ENCODE results near the gene ATP5ME.
A peak's percentile ranks its signal among the peaks of the same experiment; 100 is the strongest.
"Not testable (repeated sequence)": the region's sequence is repeated elsewhere in the genome, so short reads cannot be mapped to it uniquely, and the experiment has no call there.

ATP5ME gene, protein sequence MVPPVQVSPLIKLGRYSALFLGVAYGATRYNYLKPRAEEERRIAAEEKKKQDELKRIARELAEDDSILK

DNA sequence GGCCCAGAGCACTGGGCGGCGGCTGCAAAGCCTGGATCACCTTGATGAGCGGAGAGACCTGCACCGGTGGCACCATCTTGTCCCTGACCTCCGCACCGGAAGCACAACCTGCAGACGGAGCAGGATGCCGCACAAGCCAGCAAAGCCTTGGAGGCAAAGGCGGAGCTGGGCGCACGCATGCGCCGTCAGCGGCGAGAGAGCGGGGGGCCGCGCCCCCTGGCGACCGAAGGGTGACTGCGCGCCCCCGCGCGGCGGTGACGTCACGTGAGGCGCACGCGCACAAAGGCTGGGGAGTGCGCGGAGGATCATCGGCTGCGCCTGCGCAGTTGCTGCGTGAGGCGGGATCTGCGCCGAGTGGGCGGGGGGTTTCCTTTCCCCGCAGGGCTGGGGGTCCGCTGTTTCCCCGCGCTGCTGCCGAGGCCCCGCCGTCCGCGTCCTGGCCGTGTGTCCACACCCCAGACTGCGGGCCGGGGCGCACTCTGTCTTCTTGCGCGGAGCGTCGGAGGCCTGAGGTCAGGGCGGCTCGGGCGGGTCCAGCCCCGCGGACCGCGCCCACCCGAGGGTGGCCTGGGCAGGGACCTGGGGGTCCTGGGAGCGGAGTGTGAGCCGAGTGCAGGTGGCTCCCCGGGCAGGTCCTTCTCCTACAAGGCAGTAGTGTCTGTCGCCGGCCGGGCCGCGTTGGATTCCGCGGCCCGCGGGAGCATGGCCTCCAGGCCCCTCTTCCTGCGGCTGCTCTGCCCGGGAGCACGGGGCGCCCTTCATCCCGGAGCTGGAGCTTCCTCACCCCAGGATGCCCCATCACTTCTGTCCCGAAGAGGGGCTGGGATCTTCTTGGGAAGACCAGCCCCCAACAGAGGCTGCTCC, at the start of gene ATP5ME, which contains the start of gene MYL5:
Gene ATP5ME, minus strand, starts transcription at position 105 of the 864 bp plus-strand sequence. Its CDS starts 29 bp downstream, at position 76.
Gene MYL5, plus strand, starts transcription at position 371 of the 864 bp plus-strand sequence. CDS start 3,485 bp downstream, outside the sequence.
- peak; percentile 96 to 97 for DNase-seq

DNA sequence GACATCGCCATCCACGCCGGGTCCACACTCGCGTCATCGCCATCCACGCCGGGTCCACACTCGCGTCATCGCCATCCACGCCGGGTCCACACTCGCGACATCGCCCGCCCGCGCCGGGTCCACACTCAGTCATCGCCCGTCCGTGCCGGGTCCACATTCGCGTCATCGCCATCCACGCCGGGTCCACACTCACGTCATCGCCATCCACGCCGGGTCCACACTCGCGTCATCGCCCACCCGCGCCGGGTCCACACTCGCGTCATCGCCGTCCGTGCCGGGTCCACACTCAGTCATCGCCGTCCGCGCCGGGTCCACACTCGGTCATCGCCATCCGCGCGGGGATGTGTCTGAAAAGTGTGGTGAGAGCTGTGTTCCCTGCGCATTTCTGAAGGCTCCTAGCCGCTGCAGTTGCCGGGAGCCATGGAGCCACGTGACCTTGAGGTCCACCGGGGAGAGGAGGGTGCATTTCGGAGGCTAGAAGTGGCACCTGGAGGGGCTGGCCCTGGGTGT, 48.8 kb upstream of the ATP5ME start:
- no peak for DNase-seq

DNA sequence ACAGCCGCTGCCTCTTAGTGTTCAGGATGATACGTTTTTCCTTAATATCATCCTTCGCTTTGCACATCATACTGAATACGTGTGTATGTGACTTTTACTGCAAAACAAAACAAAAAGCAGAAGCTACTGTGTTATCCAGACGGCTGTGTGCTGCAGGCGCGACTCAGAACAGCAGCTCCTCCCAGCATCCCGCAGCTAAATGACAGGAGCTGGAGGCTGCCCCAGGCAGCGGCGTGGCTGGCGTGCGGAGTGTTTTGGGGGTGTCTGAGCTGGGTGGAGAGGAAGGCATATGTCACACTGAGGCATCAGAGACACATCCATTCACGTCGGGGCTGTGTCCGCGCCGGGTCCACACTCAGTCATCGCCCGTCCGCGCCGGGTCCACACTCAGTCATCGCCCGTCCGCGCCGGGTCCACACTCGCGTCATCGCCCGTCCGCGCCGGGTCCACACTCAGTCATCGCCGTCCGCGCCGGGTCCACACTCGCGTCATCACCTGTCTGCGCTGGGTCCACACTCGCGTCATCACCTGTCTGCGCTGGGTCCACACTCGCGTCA, 48.2 kb upstream of the ATP5ME start:
- DNase-seq, result no peak

DNA sequence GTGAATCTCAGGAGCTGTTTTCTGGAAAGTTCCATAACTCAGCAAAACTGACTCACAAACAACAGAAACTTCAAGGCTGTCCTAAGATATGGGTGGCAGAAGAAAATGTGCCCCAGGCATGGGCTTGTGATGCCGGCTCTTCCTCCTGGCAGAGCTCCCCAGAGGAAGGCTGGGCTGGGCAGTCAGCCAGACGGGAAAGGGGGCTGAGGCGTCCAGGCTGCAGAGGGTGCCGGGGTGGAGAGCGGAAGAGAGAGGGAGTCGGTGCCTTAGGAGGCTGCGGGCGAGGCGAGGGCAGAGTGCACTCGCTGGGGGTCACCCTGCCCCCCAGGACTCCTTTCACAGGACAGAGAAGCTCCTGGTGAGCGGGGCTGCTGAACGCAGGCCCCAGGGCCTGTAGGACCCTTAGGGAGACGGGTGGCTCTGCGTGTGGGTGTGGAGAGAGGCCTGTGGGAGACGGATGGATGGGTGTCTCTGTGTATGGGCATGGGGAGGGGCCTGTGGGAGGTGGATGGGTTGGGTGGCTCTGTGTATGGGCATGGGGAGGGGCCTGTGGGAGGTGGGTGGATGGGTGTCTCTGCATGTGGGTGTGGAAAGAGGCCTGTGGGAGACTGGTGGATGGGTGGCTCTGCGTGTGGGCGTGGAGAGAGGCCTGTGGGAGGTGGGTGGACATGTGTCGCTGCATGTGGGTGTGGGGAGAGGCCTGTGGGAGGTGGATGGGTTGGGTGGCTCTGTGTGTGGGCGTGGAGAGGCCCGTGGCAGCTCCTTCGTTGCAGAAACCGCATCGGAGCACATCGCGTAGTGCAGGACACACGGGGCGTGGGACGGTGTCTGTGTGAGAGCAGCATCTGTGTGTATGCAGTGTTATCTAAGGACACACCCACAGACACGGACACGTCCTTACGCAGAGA, 47.4 kb upstream of the ATP5ME start:
- no peak for DNase-seq

DNA sequence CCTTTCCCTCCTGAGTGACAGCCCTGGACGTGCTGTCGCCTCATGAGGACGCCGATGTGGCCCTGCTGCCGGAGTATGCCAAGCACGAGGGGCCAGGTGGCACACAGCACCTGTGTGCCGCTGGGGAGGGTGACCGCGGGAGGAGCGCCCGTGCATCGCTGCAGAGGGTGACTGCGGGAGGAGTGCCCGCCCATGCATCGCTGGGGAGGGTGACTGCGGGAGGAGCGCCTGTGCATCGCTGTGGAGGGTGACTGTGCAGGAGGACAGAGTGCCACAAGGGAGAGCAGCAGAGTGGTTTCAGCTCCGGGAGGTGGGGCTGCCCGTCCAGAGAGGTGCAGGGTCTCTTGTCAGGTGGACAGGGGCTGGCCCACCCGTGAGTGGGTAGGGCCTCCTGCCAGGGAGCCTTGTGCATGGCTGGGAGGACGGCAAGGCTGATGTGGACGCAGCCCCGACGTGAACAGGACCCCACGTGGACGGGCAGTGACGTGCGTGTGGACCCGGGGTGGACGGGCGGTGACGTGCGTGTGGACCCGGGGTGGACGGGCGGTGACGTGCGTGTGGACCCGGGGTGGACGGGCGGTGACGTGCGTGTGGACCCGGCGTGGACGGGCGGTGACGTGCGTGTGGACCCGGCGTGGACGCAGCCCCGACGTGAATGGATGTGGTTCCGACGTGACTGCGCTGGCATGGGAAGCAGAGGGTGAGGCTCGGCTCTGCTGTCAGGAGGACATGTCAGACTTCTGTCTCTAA, 46.2 kb upstream of the ATP5ME start:
- no peak for DNase-seq

DNA sequence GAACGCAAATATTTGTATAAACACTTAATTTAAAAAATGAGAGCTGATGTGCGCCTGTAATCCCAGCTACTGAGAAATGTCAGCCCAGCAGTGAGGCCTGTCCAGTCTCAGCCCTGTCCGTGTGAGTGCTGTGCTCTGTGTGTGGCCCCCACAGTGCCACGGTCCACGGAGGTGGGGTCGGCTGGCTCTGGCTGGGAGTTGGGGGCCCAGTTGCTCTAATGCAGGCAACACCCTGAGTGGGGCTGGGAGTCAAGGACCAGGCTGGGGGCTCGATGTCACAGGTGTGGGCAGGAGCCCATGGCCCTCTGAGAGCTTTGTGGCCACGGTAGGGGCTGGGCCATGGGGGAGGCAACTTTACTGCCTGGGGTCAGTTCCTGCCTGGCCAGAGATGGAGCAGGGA, 44.4 kb upstream of the ATP5ME start:
- DNase-seq, result no peak

DNA sequence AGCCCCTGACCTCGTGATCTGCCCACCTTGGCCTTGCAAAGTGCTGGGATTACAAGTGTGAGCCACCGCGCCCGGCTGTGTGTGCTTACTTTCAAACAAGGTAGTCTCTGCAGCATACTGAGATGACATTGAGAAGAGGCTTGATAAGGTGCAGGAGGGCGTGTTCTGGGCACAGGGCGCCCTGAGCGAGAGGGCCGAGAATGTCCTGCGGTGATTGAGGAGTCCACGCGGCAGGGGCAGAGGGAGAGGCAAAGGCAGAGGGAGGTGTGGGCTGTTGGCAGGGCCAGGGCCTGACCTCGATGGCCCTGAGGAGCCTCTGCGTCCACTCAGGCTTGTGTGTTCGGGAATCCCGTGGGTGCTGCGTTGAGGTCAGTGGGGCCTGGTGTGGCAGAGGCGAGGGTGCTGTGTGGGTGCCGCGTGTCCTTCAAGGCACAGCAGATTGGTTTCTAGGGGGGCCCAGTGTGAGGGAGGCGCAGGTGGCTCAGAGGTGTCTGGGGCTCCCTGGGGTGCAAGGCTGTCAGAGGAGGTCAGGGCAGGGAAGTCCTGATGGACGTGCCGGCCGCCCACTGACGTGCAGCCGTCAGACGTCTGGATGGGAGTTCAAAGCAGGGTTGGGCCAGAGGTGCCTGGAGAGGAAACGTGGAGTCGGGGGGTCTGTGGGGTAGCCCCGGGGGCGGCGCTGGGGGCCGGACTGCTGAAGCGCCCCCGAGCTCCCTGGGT, 43.7 kb upstream of the ATP5ME start:
- no peak for DNase-seq

DNA sequence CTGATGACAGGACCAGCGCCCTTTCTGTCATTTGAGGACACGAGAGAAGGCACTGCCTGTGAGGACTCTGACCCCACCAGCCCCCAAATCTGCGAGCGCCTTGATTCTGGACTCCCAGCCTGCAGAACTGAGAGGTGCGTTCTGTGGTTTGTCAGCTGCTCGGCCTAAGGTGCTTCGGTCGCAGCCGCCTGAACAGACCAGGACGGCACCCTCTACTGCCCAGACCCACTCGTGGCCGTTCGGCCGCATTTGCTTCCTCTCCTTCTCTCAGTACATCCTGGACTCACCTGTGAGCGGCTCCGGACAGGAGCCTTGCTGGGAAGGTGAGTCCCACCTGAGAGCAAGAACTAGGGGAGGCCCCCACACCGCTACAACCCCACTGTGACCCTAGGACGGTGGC, 40.0 kb upstream of the ATP5ME start:
- no peak for DNase-seq

DNA sequence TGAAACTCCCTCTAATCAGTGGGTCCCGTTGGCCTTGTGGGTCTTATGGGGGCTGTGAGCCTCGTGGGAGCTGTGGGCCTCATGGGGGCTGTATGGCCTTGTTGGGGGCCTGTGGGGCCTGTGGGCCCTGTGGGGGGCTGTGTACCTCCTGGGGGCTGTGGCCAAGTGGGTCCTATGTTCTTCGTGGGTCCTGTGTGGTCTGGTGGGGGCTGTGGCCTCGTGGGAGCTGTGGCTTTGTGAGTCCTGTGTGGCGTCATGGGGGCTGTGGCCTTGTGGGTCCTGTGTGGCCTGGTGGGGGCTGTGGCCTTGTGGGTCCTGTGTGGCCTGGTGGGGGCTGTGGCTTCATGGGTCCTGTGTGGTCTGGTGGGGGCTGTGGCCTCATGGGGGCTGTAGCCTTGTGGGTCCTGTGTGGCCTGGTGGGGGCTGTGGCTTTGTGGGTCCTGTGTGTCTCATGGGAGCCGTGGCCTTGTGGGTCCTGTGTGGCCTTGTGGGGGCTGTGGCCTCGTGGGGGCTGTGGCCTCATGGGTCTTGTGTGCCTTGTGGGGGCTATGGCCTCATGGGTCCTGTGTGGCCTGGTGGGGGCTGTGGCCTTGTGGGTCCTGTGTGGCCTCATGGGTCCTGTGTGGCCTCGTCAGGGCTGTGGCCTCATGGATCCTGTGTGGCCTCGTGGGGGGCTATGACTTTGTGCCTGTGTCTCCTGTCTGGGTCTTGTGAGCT, 39.0 kb upstream of the ATP5ME start:
- no peak for DNase-seq

DNA sequence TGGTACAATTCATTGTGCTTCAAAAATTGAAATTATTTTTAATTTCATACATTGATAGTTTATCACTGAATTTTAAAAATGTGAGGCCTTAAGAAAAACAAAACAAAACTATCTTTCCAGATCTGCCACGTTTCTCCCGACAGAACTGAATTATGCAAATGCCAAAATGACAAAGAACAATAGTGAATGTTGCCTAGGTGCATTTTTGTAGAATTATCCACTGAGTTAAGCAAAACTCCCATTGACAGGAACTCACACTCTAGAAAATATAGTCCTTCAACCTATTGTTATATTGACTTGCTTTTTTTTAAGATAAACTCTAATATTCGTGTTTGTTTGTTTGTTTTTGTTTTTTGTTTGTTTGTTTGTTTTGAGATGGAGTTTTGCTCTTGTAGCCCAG, 38.0 kb upstream of the ATP5ME start:
- no peak for DNase-seq

DNA sequence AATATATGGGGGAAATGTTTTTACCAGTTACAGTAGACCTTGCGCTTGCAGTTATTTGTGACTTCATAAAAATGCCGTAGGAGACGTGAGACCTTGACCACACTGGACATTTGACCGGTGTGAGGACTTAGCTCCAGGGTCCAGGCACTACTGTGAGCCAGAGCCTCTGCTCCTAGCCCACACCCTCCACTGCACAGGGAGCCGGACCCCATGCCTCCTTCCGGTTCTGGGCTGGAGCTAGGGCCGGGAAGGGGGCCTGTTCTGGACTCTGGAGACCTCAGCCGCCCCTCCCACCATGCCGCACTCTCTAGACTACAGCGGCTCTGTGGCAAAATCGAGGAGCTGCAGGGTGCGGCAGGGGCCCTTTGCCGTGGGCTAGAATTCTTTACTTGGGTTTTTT, 36.8 kb upstream of the ATP5ME start:
- DNase-seq, result no peak

DNA sequence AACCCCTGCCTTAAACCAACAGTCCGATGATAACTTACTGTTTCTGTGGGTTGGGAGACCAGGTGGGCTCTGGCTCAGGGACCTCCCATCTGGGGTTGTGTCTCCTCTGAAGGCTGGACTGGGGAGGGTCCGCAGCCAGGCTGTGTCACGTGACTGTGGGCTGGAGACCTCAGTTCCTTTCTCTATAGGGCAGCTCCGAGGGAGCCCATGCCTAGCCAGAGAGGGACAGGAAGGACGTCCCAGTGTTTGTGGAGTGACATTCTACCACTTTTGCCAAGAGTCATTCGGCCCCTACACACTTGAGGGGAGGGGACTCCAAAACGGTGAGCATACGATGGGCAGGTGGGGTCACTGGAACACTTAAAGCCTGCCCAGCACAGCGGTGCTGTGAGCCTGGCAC, 36.0 kb upstream of the ATP5ME start:
- DNase-seq, result no peak

DNA sequence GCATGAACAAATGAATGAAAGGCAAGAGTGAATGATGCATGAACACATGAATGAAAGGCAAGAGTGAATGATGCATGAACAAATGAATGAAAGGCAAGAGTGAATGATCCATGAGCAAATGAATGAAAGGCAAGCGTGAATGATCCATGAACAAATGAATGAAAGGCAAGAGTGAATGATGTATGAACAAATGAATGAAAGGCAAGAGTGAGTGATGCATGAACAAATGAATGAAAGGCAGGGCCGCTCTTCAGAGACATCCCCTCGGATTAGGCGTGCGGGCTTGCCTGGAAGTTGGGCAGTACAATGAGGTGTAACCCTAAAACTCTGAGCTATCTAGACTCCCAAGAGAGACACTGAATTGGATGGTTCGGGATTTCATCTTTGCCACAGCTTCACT, 35.3 kb upstream of the ATP5ME start:
- no peak for DNase-seq

DNA sequence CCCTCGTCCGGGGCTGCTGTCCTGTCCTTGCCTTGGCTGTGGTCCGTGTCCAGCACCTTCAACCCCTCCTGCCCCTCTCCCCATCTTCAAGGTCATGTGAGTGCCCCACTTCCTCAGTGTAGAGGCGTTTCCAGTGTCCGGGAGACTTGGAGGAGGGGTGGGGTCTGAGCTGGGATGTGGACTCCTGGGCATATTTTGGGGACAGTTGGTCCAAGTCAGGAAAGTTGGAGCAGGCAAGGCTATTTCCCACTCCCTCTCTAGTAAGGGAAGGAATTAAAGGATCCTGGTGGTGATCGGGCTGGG, 34.5 kb upstream of the ATP5ME start:
- no peak for DNase-seq

DNA sequence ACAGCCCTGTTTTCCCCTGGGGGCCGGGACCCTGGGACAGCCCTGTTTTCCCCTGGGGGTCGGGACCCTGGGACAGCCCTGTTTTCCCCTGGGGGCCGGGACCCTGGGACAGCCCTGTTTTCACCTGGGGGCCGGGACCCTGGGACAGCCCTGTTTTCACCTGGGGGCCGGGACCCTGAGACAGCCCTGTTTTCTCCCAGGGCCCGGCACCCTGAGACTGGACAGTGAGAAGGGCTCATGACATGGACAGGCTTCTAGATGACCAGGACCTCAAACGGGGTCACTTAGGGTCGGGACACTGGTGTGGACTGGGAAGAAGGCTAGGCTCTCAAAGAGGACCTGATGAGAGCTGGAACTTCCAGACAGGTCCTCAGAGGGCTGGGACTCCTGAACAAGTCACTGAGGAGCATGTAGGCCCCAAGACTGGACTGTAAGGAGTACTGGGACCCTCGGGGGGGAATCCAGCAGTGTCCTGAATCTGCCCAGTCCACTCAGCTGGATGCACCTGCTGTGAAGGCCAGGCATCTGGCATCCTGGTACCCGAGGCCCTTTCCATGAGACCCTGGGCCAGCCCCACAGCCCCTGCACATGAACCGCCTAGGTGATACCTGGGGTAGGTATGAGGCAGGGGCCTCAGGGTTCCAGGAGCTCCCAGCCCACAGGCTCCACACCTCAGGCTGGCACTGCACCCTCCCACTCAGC, 34.0 kb upstream of the ATP5ME start:
- DNase-seq, result no peak

DNA sequence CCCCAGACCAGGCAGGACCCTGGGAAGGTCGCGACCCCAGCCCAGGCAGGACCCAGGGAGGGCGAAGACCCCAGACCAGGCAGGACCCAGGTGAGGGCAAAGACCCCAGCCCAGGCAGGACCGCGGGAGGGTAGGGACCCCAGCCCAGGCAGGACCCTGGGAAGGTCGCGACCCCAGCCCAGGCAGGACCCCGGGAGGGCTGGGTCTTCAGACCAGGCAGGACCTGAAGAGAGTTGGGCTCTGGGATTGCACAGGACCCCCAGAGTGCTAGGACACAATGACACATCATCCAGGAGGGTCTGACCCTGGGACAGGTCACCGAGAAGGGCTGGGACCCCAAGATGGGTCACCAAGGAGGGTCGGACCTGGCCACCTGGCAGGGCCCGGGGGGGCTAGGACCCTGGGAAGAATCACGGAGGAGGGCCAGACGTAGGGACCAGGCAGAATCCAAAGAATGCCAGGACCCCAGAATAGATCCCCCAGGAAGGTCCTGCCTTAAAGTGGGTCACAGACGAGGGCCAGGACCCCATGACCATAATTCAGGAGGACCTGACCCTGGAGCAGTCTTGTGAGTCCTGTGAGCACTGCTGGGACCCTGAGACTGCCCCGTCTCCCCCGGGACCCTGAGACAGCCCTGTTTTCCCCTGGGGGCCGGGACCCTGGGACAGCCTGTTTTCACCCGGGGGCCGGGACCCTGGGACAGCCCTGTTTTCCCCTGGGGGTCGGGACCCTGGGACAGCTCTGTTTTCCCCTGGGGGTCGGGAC, 32.9 kb upstream of the ATP5ME start:
- no peak for DNase-seq

DNA sequence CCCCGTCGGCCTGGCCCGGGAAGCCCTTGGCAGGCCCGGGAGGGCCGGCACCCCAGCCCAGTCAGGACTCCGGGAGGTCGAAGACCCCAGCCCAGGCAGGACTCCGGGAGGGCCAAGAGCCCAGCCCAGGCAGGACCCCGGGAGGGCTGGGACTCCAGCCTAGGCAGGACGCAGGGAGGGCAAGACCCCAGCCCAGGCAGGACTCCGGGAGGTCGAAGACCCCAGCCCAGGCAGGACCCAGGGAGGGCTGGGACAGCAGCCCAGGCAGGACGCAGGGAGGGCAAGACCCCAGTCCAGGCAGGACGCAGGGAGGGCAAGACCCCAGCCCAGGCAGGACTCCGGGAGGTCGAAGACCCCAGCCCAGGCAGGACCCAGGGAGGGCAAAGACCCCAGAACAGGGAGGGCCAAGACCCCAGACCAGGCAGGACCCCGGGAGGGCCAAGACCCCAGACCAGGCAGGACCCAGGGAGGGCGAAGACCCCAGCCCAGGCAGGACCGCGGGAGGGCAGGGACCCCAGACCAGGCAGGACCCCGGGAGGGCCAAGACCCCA, 32.1 kb upstream of the ATP5ME start:
- DNase-seq, result not testable (repeated sequence)

DNA sequence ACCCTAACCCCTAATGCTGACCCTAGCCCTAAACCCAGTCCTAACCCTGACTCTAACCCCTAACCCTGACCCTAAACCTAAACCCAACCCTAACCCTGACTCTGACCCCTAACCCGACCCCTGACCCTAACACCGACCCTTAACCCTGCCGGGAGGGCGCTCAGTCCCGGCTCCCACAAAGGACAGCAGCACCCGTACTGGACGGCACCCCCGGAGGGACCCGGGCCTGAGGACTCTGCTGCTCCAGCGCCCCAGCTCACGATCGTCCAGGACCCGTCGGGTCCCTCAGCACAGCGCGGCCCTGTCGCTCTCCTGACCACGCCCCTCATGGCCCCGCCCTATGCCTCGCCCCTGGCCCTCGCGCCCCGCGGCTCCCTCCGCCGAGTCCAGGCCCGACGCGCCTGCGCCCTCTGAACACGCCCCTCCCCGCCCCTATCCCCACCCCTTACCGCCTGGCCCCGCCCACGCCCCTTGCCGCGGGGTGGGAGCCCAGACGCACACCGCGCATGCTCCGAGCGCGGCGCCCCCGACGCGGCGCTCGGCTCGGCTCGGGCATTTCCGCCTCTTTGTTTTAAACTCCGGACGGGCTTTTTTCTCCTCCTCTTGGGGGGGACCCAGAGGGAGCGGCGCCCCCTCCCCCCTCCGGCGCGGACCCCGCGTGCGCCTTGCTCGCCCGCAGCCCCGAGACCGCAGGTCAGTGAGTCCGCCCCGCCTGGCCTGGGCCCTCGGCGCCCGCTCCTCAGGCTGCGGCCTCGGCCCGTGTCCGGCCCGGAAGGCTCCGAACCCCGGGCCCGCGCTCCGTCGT, 31.4 kb upstream of the ATP5ME start, which contains the start of gene PCGF3:
Gene PCGF3, plus strand, starts transcription at position 555 of the 805 bp plus-strand sequence. CDS start 27,849 bp downstream, outside the sequence.
- peak; percentile 98 to 99 for DNase-seq

Data from stimulated activated CD4-positive, alpha-beta T cell treated with anti-CD3 and anti-CD28 coated beads, Interleukin-2, amount 100 ng/mL, for 24 hours (primary cell).